GM12875 (cell line): ENCODE results near the gene TLE3.

ENCODE experiments used
- H3K4me3 ChIP-seq: one replicate; pipeline ENCODE4 v1.5.1; 2011; ENCODE audit warnings: low read depth, low read length, control low read depth
- CTCF ChIP-seq: IDR thresholded peaks from 2 replicates; pipeline ENCODE4 v1.5.1; 2011; ENCODE audit warnings: low read depth, mild to moderate bottlenecking, control low read depth, inconsistent platforms, low read length, moderate library complexity, borderline replicate concordance; ENCODE audit not compliant: insufficient read depth

Gene TLE3

GRCh38 chr15:70125605-70126004, 27.9 kb upstream of the TLE3 start:
- H3K4me3 ChIP-seq: no peak overlapping the region
- TF ChIP-seq CTCF: no peak

- no peak for TF ChIP-seq CTCF
- H3K4me3 ChIP-seq: no peak overlapping the region
These were observed 24.0 kb upstream of the TLE3 start for GRCh38 chr15:70121624-70122302.

GRCh38 chr15:70120958-70121623, 23.4 kb upstream of the TLE3 start:
- no peak overlapping the region for H3K4me3 ChIP-seq
- no peak for TF ChIP-seq CTCF

GRCh38 chr15:70119911-70120508, 22.3 kb upstream of the TLE3 start:
- no peak for TF ChIP-seq CTCF
- no peak overlapping the region for H3K4me3 ChIP-seq

GRCh38 chr15:70118599-70118998, 20.9 kb upstream of the TLE3 start:
- no peak for TF ChIP-seq CTCF

GRCh38 chr15:70116317-70116716, 18.6 kb upstream of the TLE3 start:
- TF ChIP-seq CTCF: no peak
- H3K4me3 ChIP-seq: no peak overlapping the region

More at GRCh38 chr15:70118599-70118998, 20.9 kb upstream of the TLE3 start:
- no peak overlapping the region for H3K4me3 ChIP-seq
